HCT116 (cell line): Measurements from ENCODE around the gene HERC2.

Experiments
- EZH2 ChIP-seq: fragments of 200-600 bp; sonication (generic); IDR thresholded peaks from 2 replicates; pipeline ENCODE4 v1.6.1; 2017; ENCODE audit warnings: antibody characterized with exemption, mixed run types
- EZH2phosphoT487 ChIP-seq: fragments of 200-600 bp; IDR thresholded peaks from 2 replicates; pipeline ENCODE4 v1.6.1; 2018; ENCODE audit warnings: antibody characterized with exemption, borderline replicate concordance
- JUND ChIP-seq: IDR thresholded peaks from 2 replicates; pipeline ENCODE4 v1.6.1; 2012
- POLR2A ChIP-seq: IDR thresholded peaks from 2 replicates; pipeline ENCODE4 v1.7.0; 2011; ENCODE audit warnings: borderline replicate concordance; ENCODE audit not compliant: insufficient read depth, insufficient read length; ENCODE audit errors: extremely low read depth
- POLR2AphosphoS5 ChIP-seq: IDR thresholded peaks from 2 replicates; pipeline ENCODE4 v1.6.1; 2011; ENCODE audit warnings: mild to moderate bottlenecking, low read depth, low read length, moderate library complexity
- SIN3A ChIP-seq: IDR thresholded peaks from 2 replicates; pipeline ENCODE4 v1.6.1; 2012; ENCODE audit warnings: low read depth
- ZFX ChIP-seq: fragments of 450-650 bp; IDR thresholded peaks from 2 replicates; pipeline ENCODE4 v1.6.1; 2017
- TF ChIP-seq, protein P1 (sequence below), 3 experiments: fragments of 200-600 bp in 1 of 3; sonication (generic) in 1 of 3; IDR thresholded peaks in 2 of 3; conservative IDR thresholded peaks in 1 of 3; 2 replicates each; pipeline ENCODE4 v1.5.1; 2012 to 2017; ENCODE audit warnings: low read depth in 2 of 3, low read length in 2 of 3, antibody characterized with exemption in 1 of 3, borderline replicate concordance in 1 of 3, control low read depth in 1 of 3, mild to moderate bottlenecking in 1 of 3, mixed read lengths in 1 of 3, mixed run types in 1 of 3, moderate library complexity in 1 of 3; ENCODE audit not compliant: insufficient read depth in 1 of 3

GRCh38 chr15:28085489-28086174 is 236.3 kb downstream of the HERC2 start:
- TF ChIP-seq, protein P1, sequence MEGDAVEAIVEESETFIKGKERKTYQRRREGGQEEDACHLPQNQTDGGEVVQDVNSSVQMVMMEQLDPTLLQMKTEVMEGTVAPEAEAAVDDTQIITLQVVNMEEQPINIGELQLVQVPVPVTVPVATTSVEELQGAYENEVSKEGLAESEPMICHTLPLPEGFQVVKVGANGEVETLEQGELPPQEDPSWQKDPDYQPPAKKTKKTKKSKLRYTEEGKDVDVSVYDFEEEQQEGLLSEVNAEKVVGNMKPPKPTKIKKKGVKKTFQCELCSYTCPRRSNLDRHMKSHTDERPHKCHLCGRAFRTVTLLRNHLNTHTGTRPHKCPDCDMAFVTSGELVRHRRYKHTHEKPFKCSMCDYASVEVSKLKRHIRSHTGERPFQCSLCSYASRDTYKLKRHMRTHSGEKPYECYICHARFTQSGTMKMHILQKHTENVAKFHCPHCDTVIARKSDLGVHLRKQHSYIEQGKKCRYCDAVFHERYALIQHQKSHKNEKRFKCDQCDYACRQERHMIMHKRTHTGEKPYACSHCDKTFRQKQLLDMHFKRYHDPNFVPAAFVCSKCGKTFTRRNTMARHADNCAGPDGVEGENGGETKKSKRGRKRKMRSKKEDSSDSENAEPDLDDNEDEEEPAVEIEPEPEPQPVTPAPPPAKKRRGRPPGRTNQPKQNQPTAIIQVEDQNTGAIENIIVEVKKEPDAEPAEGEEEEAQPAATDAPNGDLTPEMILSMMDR (IDR thresholded peaks at IDR 0.05 in 2 of 3, conservative IDR thresholded peaks at IDR 0.05 in 1 of 3; ENCODE audit: borderline replicate concordance in 1 of 3, insufficient read depth in 1 of 3, low read depth in 2 of 3, low read length in 2 of 3): no peak
- TF ChIP-seq POLR2AphosphoS5: no peak
- no peak for TF ChIP-seq EZH2
- no peak for TF ChIP-seq EZH2phosphoT487
- TF ChIP-seq POLR2A: no peak
- TF ChIP-seq JUND: no peak
- no peak for TF ChIP-seq ZFX
- no peak for TF ChIP-seq SIN3A
